SK-N-SH (cell line): ENCODE results near the gene MACROD2. TPM values are rescaled to one million over a fixed set of nuclear protein-coding genes. Genes with fewer than 3 reads are reported as not detected.

Experiments used
- CTCF ChIA-PET: fragments of 300-600, 350-600 bp; formaldehyde crosslinking; extraction: SDS; loops from one replicate; lab custom pipeline; 2021; lab: Yijun Ruan, JAX
- POLR2A ChIA-PET: fragments of 350-600 bp; sonication (Branson Sonifier 250); formaldehyde crosslinking; extraction: SDS; loops from one replicate; lab custom pipeline; 2020; ENCODE audit warnings: antibody characterized with exemption, inconsistent platforms; lab: Yijun Ruan, JAX
- DNase-seq: peaks from one replicate; pipeline ENCODE4 v3.0.0; 2012
- H2AFZ ChIP-seq: fragments of 200-600 bp; sonication (generic); 2 replicates; pipeline ENCODE4 v1.8.1; 2016; ENCODE audit warnings: antibody characterized with exemption, mild to moderate bottlenecking, low read depth
- H3F3A ChIP-seq: fragments of 200-600 bp; sonication (generic); replicated peaks from 2 replicates; pipeline ENCODE3; 2016; ENCODE audit warnings: antibody characterized with exemption, mild to moderate bottlenecking; ENCODE audit not compliant: insufficient read depth
- H3K27ac ChIP-seq, 2 experiments: fragments of 200-500 bp in 1 of 2; fragments of 200-600 bp in 1 of 2; sonication (Bioruptor generic) in 1 of 2; sonication (generic), shearing (Covaris generic) in 1 of 2; 2 replicates each; pipeline versions ENCODE4 v1.5.1 to v1.6.1; 2014 to 2016; ENCODE audit warnings: low read depth in 2 of 2, inconsistent platforms in 1 of 2, low read length in 1 of 2, mild to moderate bottlenecking in 1 of 2, mixed read lengths in 1 of 2
- H3K27me3 ChIP-seq: fragments of 200-600 bp; sonication (generic), shearing (Covaris generic); 2 replicates; pipeline ENCODE4 v1.6.1; 2016; ENCODE audit warnings: mixed run types; ENCODE audit not compliant: insufficient read depth
- H3K36me3 ChIP-seq, 2 experiments: fragments of 200-500 bp in 1 of 2; fragments of 200-600 bp in 1 of 2; sonication (Bioruptor generic) in 1 of 2; sonication (generic) in 1 of 2; replicated peaks in 1 of 2; 2 replicates each; pipeline versions ENCODE3 to v1.5.1; 2014 to 2016; ENCODE audit warnings: low read length in 1 of 2, mild to moderate bottlenecking in 1 of 2; ENCODE audit not compliant: insufficient read depth in 2 of 2, control insufficient read depth in 1 of 2
- H3K4me1 ChIP-seq, 2 experiments: fragments of 200-500 bp in 1 of 2; fragments of 200-600 bp in 1 of 2; sonication (Bioruptor generic) in 1 of 2; sonication (generic), shearing (Covaris generic) in 1 of 2; 2 replicates each; pipeline versions ENCODE4 v1.5.1 to v1.6.1; 2014 to 2016; ENCODE audit warnings: low read depth in 1 of 2, low read length in 1 of 2, mixed run types in 1 of 2; ENCODE audit not compliant: insufficient read depth in 2 of 2, control insufficient read depth in 1 of 2
- H3K4me2 ChIP-seq: fragments of 200-600 bp; sonication (generic), shearing (Covaris generic); 2 replicates; pipeline ENCODE4 v1.6.1; 2017; ENCODE audit warnings: mixed run types
- H3K4me3 ChIP-seq, 2 experiments: fragments of 200-500 bp in 1 of 2; fragments of 200-600 bp in 1 of 2; sonication (Bioruptor generic) in 1 of 2; sonication (generic), shearing (Covaris generic) in 1 of 2; 2 replicates each; pipeline versions ENCODE4 v1.5.1 to v1.8.1; 2014 to 2016; ENCODE audit warnings: low read depth in 2 of 2, inconsistent platforms in 1 of 2, low read length in 1 of 2, mild to moderate bottlenecking in 1 of 2, mixed read lengths in 1 of 2, moderate library complexity in 1 of 2
- H3K79me2 ChIP-seq: fragments of 200-600 bp; sonication (generic); 2 replicates; pipeline ENCODE4 v1.8.1; 2017; ENCODE audit warnings: mild to moderate bottlenecking; ENCODE audit not compliant: insufficient read depth
- H3K9ac ChIP-seq: fragments of 200-600 bp; sonication (generic); 2 replicates; pipeline ENCODE4 v1.6.1; 2017; ENCODE audit warnings: mixed run types
- H3K9me2 ChIP-seq: fragments of 200-600 bp; sonication (generic); 2 replicates; pipeline ENCODE4 v1.6.1; 2017; ENCODE audit warnings: mixed run types
- H3K9me3 ChIP-seq: fragments of 200-600 bp; sonication (generic); 2 replicates; pipeline ENCODE4 v1.6.1; 2017; ENCODE audit warnings: mixed run types, mild to moderate bottlenecking, moderate library complexity
- H4K20me1 ChIP-seq: fragments of 200-600 bp; sonication (generic); 2 replicates; pipeline ENCODE4 v1.6.1; 2017; ENCODE audit warnings: mild to moderate bottlenecking, mixed run types; ENCODE audit not compliant: insufficient read depth
- ELF1 ChIP-seq: IDR thresholded peaks from 2 replicates; pipeline ENCODE4 v1.4.0; 2012
- EP300 ChIP-seq, 2 experiments: IDR thresholded peaks; 2 replicates each; pipeline versions ENCODE4 v1.4.0 to v1.6.1; 2012; ENCODE audit warnings: borderline replicate concordance in 1 of 2, low read depth in 1 of 2, low read length in 1 of 2
- FOSL2 ChIP-seq: IDR thresholded peaks from 2 replicates; pipeline ENCODE4 v1.4.0; 2012; ENCODE audit warnings: low read depth, mild to moderate bottlenecking, moderate library complexity, borderline replicate concordance
- GABPA ChIP-seq: IDR thresholded peaks from 2 replicates; pipeline ENCODE4 v1.4.0; 2012; ENCODE audit warnings: low read depth, mild to moderate bottlenecking
- GATA2 ChIP-seq: sonication (generic); formaldehyde crosslinking; IDR thresholded peaks from 2 replicates; pipeline ENCODE4 v1.5.0; 2020; ENCODE audit warnings: mild to moderate bottlenecking, missing genetic modification reagents
- MEF2A ChIP-seq: IDR thresholded peaks from 2 replicates; pipeline ENCODE4 v1.4.0; 2012; ENCODE audit warnings: low read depth, borderline replicate concordance
- MXI1 ChIP-seq: IDR thresholded peaks from 2 replicates; pipeline ENCODE4 v1.6.1; 2012; ENCODE audit warnings: mild to moderate bottlenecking, low read depth, low read length, improper control_type of control experiment
- POLR2AphosphoS5 ChIP-seq: IDR thresholded peaks from 2 replicates; pipeline ENCODE4 v1.6.1; 2012; ENCODE audit warnings: low read depth, low read length
- RAD21 ChIP-seq: IDR thresholded peaks from 2 replicates; pipeline ENCODE4 v1.6.1; 2012; ENCODE audit warnings: mild to moderate bottlenecking, low read length
- RFX5 ChIP-seq: IDR thresholded peaks from 2 replicates; pipeline ENCODE4 v1.6.1; 2012; ENCODE audit warnings: mild to moderate bottlenecking, improper control_type of control experiment, low read length
- RXRA ChIP-seq: IDR thresholded peaks from 2 replicates; pipeline ENCODE4 v1.4.0; 2012; ENCODE audit warnings: low read depth, mild to moderate bottlenecking, borderline replicate concordance
- SIN3A ChIP-seq: IDR thresholded peaks from 2 replicates; pipeline ENCODE4 v1.6.1; 2012; ENCODE audit warnings: low read depth, mild to moderate bottlenecking, low read length, moderate library complexity, borderline replicate concordance
- SMC3 ChIP-seq: IDR thresholded peaks from 2 replicates; pipeline ENCODE4 v1.6.1; 2012; ENCODE audit warnings: low read depth, low read length, improper control_type of control experiment
- TAF1 ChIP-seq: IDR thresholded peaks from 2 replicates; pipeline ENCODE4 v1.6.1; 2012; ENCODE audit warnings: low read depth, mild to moderate bottlenecking, low read length, moderate library complexity, borderline replicate concordance
- TCF12 ChIP-seq: IDR thresholded peaks from 2 replicates; pipeline ENCODE4 v1.4.0; 2012
- YY1 ChIP-seq: IDR thresholded peaks from 2 replicates; pipeline ENCODE4 v1.4.0; 2012; ENCODE audit warnings: low read depth, mild to moderate bottlenecking
- WGBS: methylation state at CpG from one replicate; pipeline ENCODE4 v1.1.6; 2017; ENCODE audit warnings: low lambda C conversion rate; 5-methylcytosine and 5-hydroxymethylcytosine counted together
- polyA plus RNA-seq, 3 experiments: library from polyadenylated mRNA; depleted of rRNA; stranded (reverse); fragments of >200 nt; gene quantifications; 2 replicates each; pipeline ENCODE4 v1.2.3, GENCODE V29; 2012
- TF ChIP-seq, protein P1 (sequence below): fragments of 150-350 bp; IDR thresholded peaks from 2 replicates; pipeline ENCODE4 v1.6.1; 2017; ENCODE audit warnings: antibody characterized with exemption, low read length, low read depth, borderline replicate concordance
- TF ChIP-seq, protein P2 (sequence below): fragments of 200-600 bp; sonication (generic); IDR thresholded peaks from 2 replicates; pipeline ENCODE4 v1.6.1; 2017; ENCODE audit warnings: antibody characterized with exemption, mild to moderate bottlenecking, moderate library complexity
- TF ChIP-seq, protein P3 (sequence below): fragments of 150-350 bp; IDR thresholded peaks from 2 replicates; pipeline ENCODE4 v1.6.1; 2016; ENCODE audit warnings: mild to moderate bottlenecking, low read depth, low read length
- TF ChIP-seq, protein P4 (sequence below): IDR thresholded peaks from 2 replicates; pipeline ENCODE4; 2012
- TF ChIP-seq, protein P5 (sequence below): IDR thresholded peaks from 2 replicates; pipeline ENCODE4 v1.4.0; 2012; ENCODE audit warnings: low read depth, borderline replicate concordance

Gene MACROD2
- polyA plus RNA-seq, 1 of the 3 experiments (the other 2 are of a cell fraction): 0.33 TPM

DNA sequence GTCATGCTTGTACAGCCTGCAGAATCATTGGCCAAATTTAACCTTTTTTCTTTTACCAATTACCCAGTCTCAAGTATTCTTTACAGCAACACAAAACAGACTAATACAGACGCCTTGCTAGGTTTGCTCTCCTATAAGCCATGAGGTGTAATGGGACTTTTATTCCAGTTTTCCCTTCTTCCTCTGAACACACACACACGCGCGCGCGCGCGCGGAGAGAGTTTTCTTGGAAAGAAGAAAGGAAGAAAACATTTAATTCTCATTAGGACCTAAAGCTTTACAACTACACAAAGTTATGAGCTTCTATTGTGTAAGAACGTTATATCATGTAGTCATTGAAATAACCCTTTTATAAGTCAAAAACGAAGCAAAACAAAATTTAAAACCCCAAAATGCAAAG, 1023.6 kb downstream of the MACROD2 start:
- Histone ChIP-seq H3K27me3 (no peaks in the 10 kb centered on the region), H3K4me3 (no peak overlapping the region), H3F3A (no peaks in the 10 kb centered on the region), H4K20me1 (no peaks in the 10 kb centered on the region), H3K79me2 (no peaks in the 10 kb centered on the region), H3K9ac (no peak overlapping the region), H3K9me3 (no peaks in the 10 kb centered on the region), H3K4me2 (no peak overlapping the region), H2AFZ (no peak overlapping the region), H3K36me3 (no peaks in the 10 kb centered on the region), H3K27ac (no peak overlapping the region), H3K9me2 (no peaks in the 10 kb centered on the region), H3K4me1 (no peaks in the 10 kb centered on the region)
- CTCF ChIA-PET: no interaction called here
- POLR2A ChIA-PET: no interaction called here
- DNase-seq: no peak
- no peak for TF ChIP-seq SMC3
- no peak for TF ChIP-seq TAF1
- no peak for TF ChIP-seq EP300 (IDR thresholded peaks at IDR 0.05; ENCODE audit: borderline replicate concordance in 1 of 2, low read depth in 1 of 2, low read length in 1 of 2)
- TF ChIP-seq RAD21: no peak
- no peak for TF ChIP-seq SIN3A
- TF ChIP-seq RXRA: no peak
- no peak for TF ChIP-seq FOSL2
- TF ChIP-seq, protein P1, sequence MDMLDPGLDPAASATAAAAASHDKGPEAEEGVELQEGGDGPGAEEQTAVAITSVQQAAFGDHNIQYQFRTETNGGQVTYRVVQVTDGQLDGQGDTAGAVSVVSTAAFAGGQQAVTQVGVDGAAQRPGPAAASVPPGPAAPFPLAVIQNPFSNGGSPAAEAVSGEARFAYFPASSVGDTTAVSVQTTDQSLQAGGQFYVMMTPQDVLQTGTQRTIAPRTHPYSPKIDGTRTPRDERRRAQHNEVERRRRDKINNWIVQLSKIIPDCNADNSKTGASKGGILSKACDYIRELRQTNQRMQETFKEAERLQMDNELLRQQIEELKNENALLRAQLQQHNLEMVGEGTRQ: no peak
- TF ChIP-seq, protein P2, sequence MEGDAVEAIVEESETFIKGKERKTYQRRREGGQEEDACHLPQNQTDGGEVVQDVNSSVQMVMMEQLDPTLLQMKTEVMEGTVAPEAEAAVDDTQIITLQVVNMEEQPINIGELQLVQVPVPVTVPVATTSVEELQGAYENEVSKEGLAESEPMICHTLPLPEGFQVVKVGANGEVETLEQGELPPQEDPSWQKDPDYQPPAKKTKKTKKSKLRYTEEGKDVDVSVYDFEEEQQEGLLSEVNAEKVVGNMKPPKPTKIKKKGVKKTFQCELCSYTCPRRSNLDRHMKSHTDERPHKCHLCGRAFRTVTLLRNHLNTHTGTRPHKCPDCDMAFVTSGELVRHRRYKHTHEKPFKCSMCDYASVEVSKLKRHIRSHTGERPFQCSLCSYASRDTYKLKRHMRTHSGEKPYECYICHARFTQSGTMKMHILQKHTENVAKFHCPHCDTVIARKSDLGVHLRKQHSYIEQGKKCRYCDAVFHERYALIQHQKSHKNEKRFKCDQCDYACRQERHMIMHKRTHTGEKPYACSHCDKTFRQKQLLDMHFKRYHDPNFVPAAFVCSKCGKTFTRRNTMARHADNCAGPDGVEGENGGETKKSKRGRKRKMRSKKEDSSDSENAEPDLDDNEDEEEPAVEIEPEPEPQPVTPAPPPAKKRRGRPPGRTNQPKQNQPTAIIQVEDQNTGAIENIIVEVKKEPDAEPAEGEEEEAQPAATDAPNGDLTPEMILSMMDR: no peak
- no peak for TF ChIP-seq TCF12
- no peak for TF ChIP-seq ELF1
- TF ChIP-seq, protein P3, sequence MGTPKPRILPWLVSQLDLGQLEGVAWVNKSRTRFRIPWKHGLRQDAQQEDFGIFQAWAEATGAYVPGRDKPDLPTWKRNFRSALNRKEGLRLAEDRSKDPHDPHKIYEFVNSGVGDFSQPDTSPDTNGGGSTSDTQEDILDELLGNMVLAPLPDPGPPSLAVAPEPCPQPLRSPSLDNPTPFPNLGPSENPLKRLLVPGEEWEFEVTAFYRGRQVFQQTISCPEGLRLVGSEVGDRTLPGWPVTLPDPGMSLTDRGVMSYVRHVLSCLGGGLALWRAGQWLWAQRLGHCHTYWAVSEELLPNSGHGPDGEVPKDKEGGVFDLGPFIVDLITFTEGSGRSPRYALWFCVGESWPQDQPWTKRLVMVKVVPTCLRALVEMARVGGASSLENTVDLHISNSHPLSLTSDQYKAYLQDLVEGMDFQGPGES: no peak
- 81% methylated on average over 11 of the region's 11 CpGs for WGBS

DNA sequence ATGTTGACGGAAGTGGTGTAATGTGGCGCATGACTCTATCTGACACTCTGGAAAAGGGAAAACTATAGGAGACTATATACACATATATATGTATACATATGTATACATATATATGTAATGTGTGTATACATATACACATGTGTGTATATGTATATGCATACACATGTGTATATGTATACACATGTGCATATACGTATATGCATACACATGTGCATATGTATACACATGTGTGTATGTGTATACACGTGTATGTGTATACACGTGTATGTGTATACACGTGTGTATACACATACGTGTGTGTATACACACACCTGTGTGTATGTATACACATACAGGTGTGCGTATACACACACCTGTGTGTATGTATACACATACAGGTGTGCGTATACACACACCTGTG, 1025.5 kb downstream of the MACROD2 start:
- POLR2A ChIA-PET: no interaction called here
- Histone ChIP-seq H2AFZ (no peak overlapping the region), H3K4me3 (no peak overlapping the region), H3K27me3 (no peaks in the 10 kb centered on the region), H3K4me2 (no peak overlapping the region), H4K20me1 (no peaks in the 10 kb centered on the region), H3K9me3 (no peaks in the 10 kb centered on the region), H3K27ac (no peak overlapping the region), H3K9ac (no peak overlapping the region), H3F3A (no peaks in the 10 kb centered on the region), H3K9me2 (no peaks in the 10 kb centered on the region), H3K36me3 (no peaks in the 10 kb centered on the region), H3K4me1 (no peaks in the 10 kb centered on the region), H3K79me2 (no peaks in the 10 kb centered on the region)
- CTCF ChIA-PET: no interaction called here
- 56% methylated on average over 9 of the region's 9 CpGs for WGBS
- no peak for DNase-seq
- TF ChIP-seq FOSL2 (no peak), GATA2 (no peak), YY1 (no peak), MEF2A (no peak), MXI1 (no peak), GABPA (no peak), ELF1 (no peak), RFX5 (no peak), RAD21 (no peak), POLR2AphosphoS5 (no peak)
- TF ChIP-seq, protein P1: no peak
- TF ChIP-seq, protein P4, sequence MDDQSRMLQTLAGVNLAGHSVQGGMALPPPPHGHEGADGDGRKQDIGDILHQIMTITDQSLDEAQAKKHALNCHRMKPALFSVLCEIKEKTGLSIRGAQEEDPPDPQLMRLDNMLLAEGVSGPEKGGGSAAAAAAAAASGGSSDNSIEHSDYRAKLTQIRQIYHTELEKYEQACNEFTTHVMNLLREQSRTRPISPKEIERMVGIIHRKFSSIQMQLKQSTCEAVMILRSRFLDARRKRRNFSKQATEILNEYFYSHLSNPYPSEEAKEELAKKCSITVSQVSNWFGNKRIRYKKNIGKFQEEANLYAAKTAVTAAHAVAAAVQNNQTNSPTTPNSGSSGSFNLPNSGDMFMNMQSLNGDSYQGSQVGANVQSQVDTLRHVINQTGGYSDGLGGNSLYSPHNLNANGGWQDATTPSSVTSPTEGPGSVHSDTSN: no peak
- TF ChIP-seq, protein P5, sequence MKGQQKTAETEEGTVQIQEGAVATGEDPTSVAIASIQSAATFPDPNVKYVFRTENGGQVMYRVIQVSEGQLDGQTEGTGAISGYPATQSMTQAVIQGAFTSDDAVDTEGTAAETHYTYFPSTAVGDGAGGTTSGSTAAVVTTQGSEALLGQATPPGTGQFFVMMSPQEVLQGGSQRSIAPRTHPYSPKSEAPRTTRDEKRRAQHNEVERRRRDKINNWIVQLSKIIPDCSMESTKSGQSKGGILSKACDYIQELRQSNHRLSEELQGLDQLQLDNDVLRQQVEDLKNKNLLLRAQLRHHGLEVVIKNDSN: no peak
- TF ChIP-seq, protein P3: no peak
